Hindlimb muscle (tissue), 1 donor: Measurements from ENCODE around the gene PDK4. TPM values are rescaled to one million over a fixed set of nuclear protein-coding genes. Genes with fewer than 3 reads are reported as not detected.

Experiments
- polyA plus RNA-seq: library from polyadenylated mRNA; unstranded; fragments of 120-200 nt; gene quantifications from one replicate; pipeline ENCODE4 v1.2.1, GENCODE V29; 2013; ENCODE audit not compliant: insufficient read length

Gene PDK4
- polyA plus RNA-seq, 1 donor: 19.2 TPM

Other genes starting within 250 kb of the PDK4 start
- 5.6 TPM for gene PON3, start 200.1 kb downstream of the PDK4 start, polyA plus RNA-seq
- 106 TPM for gene PON2, start 161.5 kb downstream of the PDK4 start, polyA plus RNA-seq
- gene ASB4, start 110.6 kb downstream of the PDK4 start, polyA plus RNA-seq: 35.7 TPM
- 0.58 TPM for gene DYNC1I1, start 176.0 kb upstream of the PDK4 start, polyA plus RNA-seq